Measurements from ENCODE around the gene TSPYL4. TPM values are rescaled to one million over a fixed set of nuclear protein-coding genes. Genes with fewer than 3 reads are reported as not detected.
"Not testable (repeated sequence)": the region's sequence is repeated elsewhere in the genome, so short reads cannot be mapped to it uniquely, and the experiment has no call there.

TSPYL4 gene
- polyA plus RNA-seq, 1 donor (not counting 4 experiments of a cell fraction or from before 2014, with no cell fraction given): 8.1 TPM

DNA sequence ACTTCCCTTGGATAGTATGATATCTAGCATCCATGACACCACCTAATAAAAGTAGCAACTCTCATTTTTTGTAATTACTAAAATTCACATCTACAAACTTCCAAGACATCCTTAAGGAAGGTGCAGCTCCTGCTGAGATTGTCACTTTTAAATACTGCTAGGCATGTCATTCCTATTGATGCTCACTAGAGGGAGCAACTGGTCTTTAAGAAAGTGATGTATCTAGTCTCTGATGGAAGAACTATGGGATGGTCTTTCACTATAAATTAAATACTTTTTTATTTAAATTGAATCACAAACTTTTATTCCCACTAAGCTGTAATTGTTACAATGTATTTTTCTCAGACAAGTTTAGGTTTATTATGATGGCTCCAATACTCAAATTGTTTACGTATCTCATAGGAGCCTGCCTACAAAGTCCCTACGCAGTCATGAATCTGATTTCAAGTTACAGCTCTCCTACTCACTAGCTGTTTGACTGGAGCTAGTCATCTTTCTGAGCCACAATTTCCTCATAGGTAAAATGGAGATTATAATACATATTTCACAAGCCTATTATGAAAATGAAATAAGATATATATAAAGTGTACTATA lies 33.9 kb upstream of the TSPYL4 start:
- no peaks in the 10 kb centered on the region for H3K9me3 ChIP-seq (ENCODE audit: control insufficient read depth, low read depth, low read length)
- no peaks in the 10 kb centered on the region for H3K79me2 ChIP-seq (ENCODE audit: control insufficient read depth, insufficient read depth, low read length)
- no peak overlapping the region for H3K27ac ChIP-seq (ENCODE audit: control insufficient read depth, insufficient read depth, low read length)
- no peak overlapping the region for H3K4me2 ChIP-seq (ENCODE audit: control insufficient read depth, extremely low read depth, insufficient read depth, low read depth, low read length)
- TF ChIP-seq EZH2 (IDR thresholded peaks at IDR 0.05; ENCODE audit: low read length): no peak
- TF ChIP-seq, protein P1, sequence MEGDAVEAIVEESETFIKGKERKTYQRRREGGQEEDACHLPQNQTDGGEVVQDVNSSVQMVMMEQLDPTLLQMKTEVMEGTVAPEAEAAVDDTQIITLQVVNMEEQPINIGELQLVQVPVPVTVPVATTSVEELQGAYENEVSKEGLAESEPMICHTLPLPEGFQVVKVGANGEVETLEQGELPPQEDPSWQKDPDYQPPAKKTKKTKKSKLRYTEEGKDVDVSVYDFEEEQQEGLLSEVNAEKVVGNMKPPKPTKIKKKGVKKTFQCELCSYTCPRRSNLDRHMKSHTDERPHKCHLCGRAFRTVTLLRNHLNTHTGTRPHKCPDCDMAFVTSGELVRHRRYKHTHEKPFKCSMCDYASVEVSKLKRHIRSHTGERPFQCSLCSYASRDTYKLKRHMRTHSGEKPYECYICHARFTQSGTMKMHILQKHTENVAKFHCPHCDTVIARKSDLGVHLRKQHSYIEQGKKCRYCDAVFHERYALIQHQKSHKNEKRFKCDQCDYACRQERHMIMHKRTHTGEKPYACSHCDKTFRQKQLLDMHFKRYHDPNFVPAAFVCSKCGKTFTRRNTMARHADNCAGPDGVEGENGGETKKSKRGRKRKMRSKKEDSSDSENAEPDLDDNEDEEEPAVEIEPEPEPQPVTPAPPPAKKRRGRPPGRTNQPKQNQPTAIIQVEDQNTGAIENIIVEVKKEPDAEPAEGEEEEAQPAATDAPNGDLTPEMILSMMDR (optimal IDR thresholded peaks at IDR 0.05 in 1 of 3, IDR thresholded peaks at IDR 0.05 in 1 of 3, conservative IDR thresholded peaks at IDR 0.05 in 1 of 3; ENCODE audit: extremely low read depth in 1 of 3, insufficient read depth in 2 of 3, low read length in 3 of 3): peak in 2 of 3 experiments; percentile 59 to 72
- H3K4me1 ChIP-seq (ENCODE audit: control insufficient read depth, extremely low read depth, insufficient read depth, low read length): peaks cover 4% of the 10 kb centered on the region
- no peaks in the 10 kb centered on the region for H3K36me3 ChIP-seq (ENCODE audit: control insufficient read depth in 2 of 2, extremely low read depth in 1 of 2, insufficient read depth in 2 of 2, low read length in 2 of 2)
- FAIRE-seq: peak; percentile 89
- H3K9me1 ChIP-seq (ENCODE audit: control insufficient read depth, extremely low read depth, insufficient read depth, low read length): no peaks in the 10 kb centered on the region
- no peak overlapping the region for H3K9ac ChIP-seq (ENCODE audit: control insufficient read depth, extremely low read depth, insufficient read depth, low read length)
- no peak overlapping the region for H3K4me3 ChIP-seq (ENCODE audit: control insufficient read depth in 2 of 3, extremely low read depth in 1 of 3, insufficient read depth in 2 of 3, low read depth in 1 of 3, low read length in 3 of 3)
- H2AFZ ChIP-seq (ENCODE audit: control insufficient read depth, low read length): no peak overlapping the region
- DNase-seq (ENCODE audit: low read depth, low spot score): no peak
- dilution Hi-C loops (cut with MboI; ENCODE audit: extremely low pct_ligation_motif_present, low sequenced_read_pairs): no loop called here
- H3K27me3 ChIP-seq (ENCODE audit: control insufficient read depth, extremely low read depth, insufficient read depth, low read length): no peaks in the 10 kb centered on the region
- no peaks in the 10 kb centered on the region for H4K20me1 ChIP-seq (ENCODE audit: control insufficient read depth, extremely low read depth, insufficient read depth, low read length)

DNA sequence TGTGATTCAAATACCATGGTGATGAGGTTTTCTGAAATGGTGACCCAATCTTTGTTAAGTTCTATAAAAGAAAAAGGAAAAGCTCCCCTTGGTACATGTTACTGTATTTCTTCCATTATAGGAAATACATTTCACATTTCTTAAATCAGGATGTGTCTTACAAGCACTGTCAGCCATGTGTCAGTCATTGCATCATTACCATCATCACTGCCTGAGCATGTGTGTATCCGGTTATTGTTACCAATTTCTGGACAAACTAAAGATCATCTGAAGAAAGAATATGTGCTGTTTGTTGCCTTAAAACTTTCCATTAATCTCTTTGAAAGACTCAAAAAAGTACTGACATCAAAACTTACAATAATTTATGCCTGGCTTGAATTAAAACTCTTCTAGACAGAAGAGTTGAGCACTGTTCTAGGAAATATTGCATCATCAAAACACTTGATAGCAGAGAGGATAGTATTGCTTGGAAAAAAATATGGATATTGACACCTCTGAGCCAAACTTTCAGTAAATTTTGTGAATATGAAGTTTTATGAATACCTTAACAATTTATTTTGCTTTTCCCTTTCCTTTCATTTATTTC lies 33.0 kb upstream of the TSPYL4 start:
- Histone ChIP-seq H3K9ac (ENCODE audit: control insufficient read depth, extremely low read depth, insufficient read depth, low read length) (no peak overlapping the region), H3K4me1 (ENCODE audit: control insufficient read depth, extremely low read depth, insufficient read depth, low read length) (peaks cover 4% of the 10 kb centered on the region), H4K20me1 (ENCODE audit: control insufficient read depth, extremely low read depth, insufficient read depth, low read length) (no peaks in the 10 kb centered on the region), H3K27me3 (ENCODE audit: control insufficient read depth, extremely low read depth, insufficient read depth, low read length) (no peaks in the 10 kb centered on the region), H3K27ac (ENCODE audit: control insufficient read depth, insufficient read depth, low read length) (peak overlapping the region; percentile 6), H3K79me2 (ENCODE audit: control insufficient read depth, insufficient read depth, low read length) (no peaks in the 10 kb centered on the region), H2AFZ (ENCODE audit: control insufficient read depth, low read length) (no peak overlapping the region), H3K9me3 (ENCODE audit: control insufficient read depth, low read depth, low read length) (no peaks in the 10 kb centered on the region), H3K9me1 (ENCODE audit: control insufficient read depth, extremely low read depth, insufficient read depth, low read length) (no peaks in the 10 kb centered on the region), H3K4me2 (ENCODE audit: control insufficient read depth, extremely low read depth, insufficient read depth, low read depth, low read length) (no peak overlapping the region), H3K36me3 (ENCODE audit: control insufficient read depth in 2 of 2, extremely low read depth in 1 of 2, insufficient read depth in 2 of 2, low read length in 2 of 2) (no peaks in the 10 kb centered on the region), H3K4me3 (ENCODE audit: control insufficient read depth in 2 of 3, extremely low read depth in 1 of 3, insufficient read depth in 2 of 3, low read depth in 1 of 3, low read length in 3 of 3) (no peak overlapping the region)
- no peak for TF ChIP-seq EZH2 (IDR thresholded peaks at IDR 0.05; ENCODE audit: low read length)
- TF ChIP-seq, protein P1 (optimal IDR thresholded peaks at IDR 0.05 in 1 of 3, IDR thresholded peaks at IDR 0.05 in 1 of 3, conservative IDR thresholded peaks at IDR 0.05 in 1 of 3; ENCODE audit: extremely low read depth in 1 of 3, insufficient read depth in 2 of 3, low read length in 3 of 3): no peak
- FAIRE-seq (no peak), DNase-seq (ENCODE audit: low read depth, low spot score) (no peak)
- dilution Hi-C loops (cut with MboI; ENCODE audit: extremely low pct_ligation_motif_present, low sequenced_read_pairs): no loop called here

DNA sequence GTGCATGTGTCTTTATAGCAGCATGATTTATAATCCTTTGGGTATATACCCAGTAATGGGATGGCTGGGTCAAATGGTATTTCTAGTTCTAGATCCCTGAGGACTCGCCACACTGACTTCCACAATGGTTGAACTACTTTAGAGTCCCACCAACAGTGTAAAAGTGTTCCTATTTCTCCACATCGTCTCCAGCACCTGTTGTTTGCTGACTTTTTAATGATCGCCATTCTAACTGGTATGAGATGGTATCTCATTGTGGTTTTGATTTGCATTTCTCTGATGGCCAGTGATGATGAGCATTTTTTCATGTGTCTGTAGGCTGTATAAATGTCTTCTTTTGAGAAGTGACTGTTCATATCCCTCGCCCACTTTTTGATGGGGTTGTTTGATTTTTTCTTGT lies 31.1 kb upstream of the TSPYL4 start:
- H3K4me2 ChIP-seq (ENCODE audit: control insufficient read depth, extremely low read depth, insufficient read depth, low read depth, low read length); H3K9me3 ChIP-seq (ENCODE audit: control insufficient read depth, low read depth, low read length); H2AFZ ChIP-seq (ENCODE audit: control insufficient read depth, low read length); H3K4me3 ChIP-seq (ENCODE audit: control insufficient read depth in 2 of 3, extremely low read depth in 1 of 3, insufficient read depth in 2 of 3, low read depth in 1 of 3, low read length in 3 of 3); H3K27me3 ChIP-seq (ENCODE audit: control insufficient read depth, extremely low read depth, insufficient read depth, low read length); H3K9ac ChIP-seq (ENCODE audit: control insufficient read depth, extremely low read depth, insufficient read depth, low read length); dilution Hi-C loops (cut with MboI; ENCODE audit: extremely low pct_ligation_motif_present, low sequenced_read_pairs); H3K36me3 ChIP-seq (ENCODE audit: control insufficient read depth in 2 of 2, extremely low read depth in 1 of 2, insufficient read depth in 2 of 2, low read length in 2 of 2); H3K9me1 ChIP-seq (ENCODE audit: control insufficient read depth, extremely low read depth, insufficient read depth, low read length); DNase-seq (ENCODE audit: low read depth, low spot score); H3K79me2 ChIP-seq (ENCODE audit: control insufficient read depth, insufficient read depth, low read length); H4K20me1 ChIP-seq (ENCODE audit: control insufficient read depth, extremely low read depth, insufficient read depth, low read length); H3K27ac ChIP-seq (ENCODE audit: control insufficient read depth, insufficient read depth, low read length); FAIRE-seq: not testable (repeated sequence)
- H3K4me1 ChIP-seq (ENCODE audit: control insufficient read depth, extremely low read depth, insufficient read depth, low read length): peaks cover 10% of the 10 kb centered on the region
